OCI-LY3 (cell line): Measurements from ENCODE around the gene PIEZO2.

Source experiments
- H2AFZ ChIP-seq: fragments of 200-600, 300-600 bp; shearing (Covaris generic); 2 replicates; pipeline ENCODE4 v1.6.0; 2014; ENCODE audit warnings: antibody characterized with exemption, low read depth, low read length
- H3K27ac ChIP-seq: fragments of 200-600, 300-600 bp; sonication (generic); 2 replicates; pipeline ENCODE4 v1.5.1; 2014; ENCODE audit warnings: mild to moderate bottlenecking, low read length, moderate library complexity, mixed read lengths
- H3K27me3 ChIP-seq: fragments of 200-600, 300-600 bp; sonication (generic); 2 replicates; pipeline ENCODE4 v1.6.1; 2014; ENCODE audit warnings: low read depth, low read length, mixed read lengths
- H3K36me3 ChIP-seq: fragments of 200-600, 300-600 bp; sonication (generic); replicated peaks from 2 replicates; pipeline ENCODE3; 2014; ENCODE audit warnings: low read depth, low read length, mixed read lengths
- H3K4me1 ChIP-seq: fragments of 300-600, 200-600 bp; sonication (generic); 2 replicates; pipeline ENCODE4 v1.6.1; 2014; ENCODE audit warnings: low read length, mixed read lengths
- H3K4me2 ChIP-seq: fragments of 200-600, 300-600 bp; sonication (generic); 2 replicates; pipeline ENCODE4 v1.6.1; 2014; ENCODE audit warnings: low read length, mixed read lengths
- H3K4me3 ChIP-seq: fragments of 300-600, 200-600 bp; sonication (generic); 2 replicates; pipeline ENCODE4 v1.5.1; 2014; ENCODE audit warnings: antibody characterized with exemption, mild to moderate bottlenecking, low read length, moderate library complexity
- H3K79me2 ChIP-seq: fragments of 300-600, 200-600 bp; shearing (Covaris generic); 2 replicates; pipeline ENCODE4 v1.6.1; 2014; ENCODE audit warnings: mild to moderate bottlenecking, low read length, mixed read lengths
- H3K9ac ChIP-seq: fragments of 300-600, 200-600 bp; shearing (Covaris generic); 2 replicates; pipeline ENCODE4 v1.6.0; 2014; ENCODE audit warnings: mild to moderate bottlenecking, low read length, moderate library complexity
- H3K9me3 ChIP-seq: fragments of 200-600, 300-600 bp; shearing (Covaris generic); 2 replicates; pipeline ENCODE4 v1.6.1; 2014; ENCODE audit warnings: low read length, mixed read lengths; ENCODE audit not compliant: insufficient read depth
- H4K20me1 ChIP-seq: fragments of 200-600, 300-600 bp; sonication (generic); 2 replicates; pipeline ENCODE4 v1.6.1; 2016; ENCODE audit warnings: low read length, mixed read lengths; ENCODE audit not compliant: insufficient read depth
- CTCF ChIP-seq: fragments of 200-600, 300-600 bp; sonication (generic); IDR thresholded peaks from 2 replicates; pipeline ENCODE4 v1.5.1; 2014; ENCODE audit warnings: antibody characterized with exemption, low read length, low read depth
- EZH2phosphoT487 ChIP-seq: fragments of 200-600 bp; shearing (Covaris generic); IDR thresholded peaks from 2 replicates; pipeline ENCODE4 v1.6.1; 2018; ENCODE audit warnings: antibody characterized with exemption, mixed run types, low read depth

Gene PIEZO2

DNA sequence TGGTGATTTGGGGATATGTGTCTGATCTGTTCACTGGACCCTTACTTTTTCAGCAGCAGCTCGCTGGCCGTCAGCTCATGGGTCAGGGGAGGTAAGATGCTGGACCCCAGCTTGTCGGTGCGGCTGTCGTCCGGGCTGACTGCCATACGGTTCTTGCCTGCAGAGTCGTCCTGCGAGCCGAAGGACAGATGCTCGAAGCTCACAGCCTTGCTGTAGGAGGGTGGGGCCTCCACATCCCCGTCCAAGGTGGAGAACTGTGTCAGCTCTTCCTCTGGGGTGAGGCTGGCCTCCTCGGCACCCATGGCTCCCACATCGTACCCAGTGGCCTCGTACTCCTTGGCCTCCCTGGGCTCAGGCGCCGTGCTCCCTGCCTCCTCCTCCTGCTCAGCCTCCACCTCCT lies 444.1 kb downstream of the PIEZO2 start:
- Histone ChIP-seq H2AFZ (no peak overlapping the region), H3K9me3 (no peaks in the 10 kb centered on the region), H3K27ac (no peak overlapping the region), H4K20me1 (no peaks in the 10 kb centered on the region), H3K27me3 (peaks cover 12% of the 10 kb centered on the region; the same call in 1 of the 2 replicates), H3K4me1 (peaks cover 17% of the 10 kb centered on the region), H3K9ac (no peak overlapping the region), H3K79me2 (no peaks in the 10 kb centered on the region), H3K4me2 (no peak overlapping the region), H3K4me3 (no peak overlapping the region), H3K36me3 (no peaks in the 10 kb centered on the region)
- TF ChIP-seq CTCF (no peak), EZH2phosphoT487 (no peak)

DNA sequence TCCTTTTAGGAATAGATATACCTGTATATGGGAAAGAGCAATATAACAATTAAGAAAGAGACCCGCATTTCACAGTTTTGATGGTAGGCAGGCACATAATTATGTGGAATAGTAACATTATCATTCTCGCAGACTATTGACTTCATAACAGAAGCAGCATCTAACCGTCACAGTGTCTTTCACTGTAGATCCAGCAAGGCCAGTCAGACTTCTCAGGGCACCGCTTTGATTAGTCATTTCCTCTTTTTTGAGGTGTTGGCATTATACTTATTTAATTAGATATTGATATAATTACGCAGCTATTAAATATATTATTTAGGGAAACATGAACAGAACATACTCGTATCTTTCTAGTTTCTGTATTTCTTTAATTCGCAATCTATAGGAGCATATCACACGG lies 447.2 kb downstream of the PIEZO2 start:
- no peaks in the 10 kb centered on the region for H3K9me3 ChIP-seq
- peak overlapping the region; percentile 63 for H3K4me3 ChIP-seq
- H3K27ac ChIP-seq: peak overlapping the region; percentile 32; the same call in 1 of the 2 replicates
- H3K79me2 ChIP-seq: no peaks in the 10 kb centered on the region
- H4K20me1 ChIP-seq: no peaks in the 10 kb centered on the region
- H3K4me1 ChIP-seq: peaks cover 16% of the 10 kb centered on the region
- no peak overlapping the region for H3K9ac ChIP-seq
- H3K36me3 ChIP-seq: no peaks in the 10 kb centered on the region
- H3K4me2 ChIP-seq: peak overlapping the region; percentile 61
- H2AFZ ChIP-seq: no peak overlapping the region
- peaks cover 12% of the 10 kb centered on the region; the same call in 1 of the 2 replicates for H3K27me3 ChIP-seq
- no peak for TF ChIP-seq EZH2phosphoT487
- no peak for TF ChIP-seq CTCF

DNA sequence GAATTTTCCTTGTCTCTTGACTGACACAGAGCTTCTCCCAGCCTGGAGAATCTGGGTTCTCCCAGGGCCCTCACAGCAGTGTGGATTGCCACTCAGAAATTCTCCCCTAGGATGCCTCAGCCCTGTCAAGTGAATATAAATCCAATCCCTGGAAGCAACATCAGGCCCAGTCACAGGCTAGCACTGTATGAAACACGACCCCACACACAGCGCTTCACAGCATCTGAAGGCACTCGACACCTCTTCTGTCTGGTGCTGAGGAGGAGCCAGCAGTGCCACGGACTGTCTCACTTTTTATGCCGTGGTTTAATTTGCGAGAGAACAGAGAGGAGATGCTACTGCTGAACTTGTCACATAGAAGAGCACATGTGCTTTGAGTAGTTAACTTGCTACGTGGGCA lies 459.0 kb downstream of the PIEZO2 start:
- no peak for TF ChIP-seq EZH2phosphoT487
- TF ChIP-seq CTCF: no peak
- Histone ChIP-seq H3K9ac (no peak overlapping the region), H3K4me2 (no peak overlapping the region), H3K79me2 (no peaks in the 10 kb centered on the region), H3K4me1 (peaks cover 5% of the 10 kb centered on the region), H3K4me3 (no peak overlapping the region), H3K27me3 (no peaks in the 10 kb centered on the region), H4K20me1 (no peaks in the 10 kb centered on the region), H2AFZ (no peak overlapping the region), H3K36me3 (no peaks in the 10 kb centered on the region), H3K27ac (no peak overlapping the region), H3K9me3 (no peaks in the 10 kb centered on the region)

DNA sequence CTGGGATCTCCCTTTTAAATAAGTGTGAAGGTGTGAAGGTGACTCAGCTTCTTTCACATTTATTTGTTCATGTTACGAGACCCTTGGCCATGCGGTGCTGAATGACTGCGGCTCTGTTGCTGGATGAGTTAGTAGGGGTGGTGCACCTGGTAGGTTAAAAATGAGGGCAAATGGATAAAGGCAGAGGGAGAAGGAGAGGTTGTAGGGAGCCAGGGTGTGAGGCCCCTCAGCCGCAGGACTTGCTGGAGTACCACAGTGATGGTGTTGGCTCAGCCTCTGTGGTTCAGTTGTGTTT lies 459.4 kb downstream of the PIEZO2 start:
- no peak overlapping the region for H2AFZ ChIP-seq
- no peak overlapping the region for H3K4me2 ChIP-seq
- H3K4me3 ChIP-seq: no peak overlapping the region
- H3K9ac ChIP-seq: no peak overlapping the region
- H3K27me3 ChIP-seq: no peaks in the 10 kb centered on the region
- TF ChIP-seq CTCF (no peak), EZH2phosphoT487 (no peak)
- no peak overlapping the region for H3K27ac ChIP-seq
- no peaks in the 10 kb centered on the region for H3K9me3 ChIP-seq
- no peaks in the 10 kb centered on the region for H3K36me3 ChIP-seq
- no peaks in the 10 kb centered on the region for H3K79me2 ChIP-seq
- peaks cover 9% of the 10 kb centered on the region for H3K4me1 ChIP-seq
- H4K20me1 ChIP-seq: no peaks in the 10 kb centered on the region
